Parathyroid adenoma (tissue), 2 donors: ENCODE measurements around the gene HPGD.

ENCODE experiments used
- H2AFZ ChIP-seq: fragments of 300-600 bp; sonication (generic); one replicate; pipeline ENCODE4 v1.7.0; 2017; ENCODE audit warnings: antibody characterized with exemption, mild to moderate bottlenecking
- H3K27ac ChIP-seq: fragments of 300-600 bp; sonication (generic); one replicate; pipeline ENCODE4 v1.7.0; 2017
- H3K27me3 ChIP-seq: fragments of 300-600 bp; sonication (generic); one replicate; pipeline ENCODE4 v1.7.0; 2017; ENCODE audit warnings: low read length; ENCODE audit not compliant: control insufficient read depth, insufficient read depth
- H3K36me3 ChIP-seq: fragments of 300-600 bp; sonication (generic); one replicate; pipeline ENCODE4 v1.7.0; 2017; ENCODE audit warnings: low read length; ENCODE audit not compliant: control insufficient read depth, insufficient read depth
- H3K4me1 ChIP-seq: fragments of 300-600 bp; sonication (generic); one replicate; pipeline ENCODE4 v1.7.0; 2017; ENCODE audit warnings: control low read depth
- H3K4me2 ChIP-seq: fragments of 300-600 bp; sonication (generic); one replicate; pipeline ENCODE4 v1.7.0; 2017; ENCODE audit warnings: low read length
- H3K4me3 ChIP-seq: fragments of 300-600 bp; sonication (generic); one replicate; pipeline ENCODE4 v1.7.0; 2017; ENCODE audit warnings: low read depth, low read length
- H3K79me2 ChIP-seq: fragments of 300-600 bp; sonication (generic); one replicate; pipeline ENCODE4 v1.7.0; 2017; ENCODE audit warnings: control low read depth
- H3K9ac ChIP-seq: fragments of 300-600 bp; sonication (generic); one replicate; pipeline ENCODE4 v1.7.0; 2017; ENCODE audit warnings: mild to moderate bottlenecking
- H3K9me3 ChIP-seq: fragments of 300-600 bp; sonication (generic); one replicate; pipeline ENCODE4 v1.7.0; 2017; ENCODE audit warnings: low read length; ENCODE audit not compliant: control insufficient read depth
- TF ChIP-seq, protein P1 (sequence below): fragments of 300-600 bp; sonication (generic); IDR thresholded peaks from one replicate; pipeline ENCODE4 v1.7.0; 2017; ENCODE audit warnings: antibody characterized with exemption, mild to moderate bottlenecking
- donor health status: primary hyperparathyroidism.

HPGD gene

DNA sequence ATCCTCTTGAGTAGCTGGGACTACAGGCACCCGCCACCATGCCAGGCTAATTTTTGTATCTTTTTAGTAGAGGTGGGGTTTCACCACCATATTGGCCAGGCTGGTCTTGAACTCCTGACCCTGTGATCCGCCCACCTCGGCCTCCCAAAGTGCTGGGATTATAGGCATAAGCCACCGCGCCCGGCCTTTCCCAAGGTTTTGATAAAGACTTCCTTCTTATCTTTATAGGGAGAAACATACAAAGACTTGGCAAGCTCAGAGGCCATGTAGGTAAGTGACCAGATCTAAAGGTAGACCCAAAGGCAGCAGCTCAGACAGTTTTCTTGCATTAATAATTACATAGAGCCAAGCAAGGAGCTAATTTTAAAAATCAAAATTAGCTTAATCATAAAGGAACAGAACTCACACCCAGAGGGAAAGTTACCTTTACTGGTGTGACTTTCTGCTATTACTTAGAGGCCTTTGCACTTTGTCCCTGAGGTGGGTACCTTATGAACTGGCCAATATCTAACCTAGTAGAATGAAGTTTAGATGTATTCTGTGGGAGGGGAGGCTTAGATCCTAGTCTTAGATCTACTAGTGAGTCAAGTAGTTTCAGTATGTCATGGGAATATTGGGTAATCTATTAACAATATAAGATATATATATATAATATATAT, 67.3 kb downstream of the HPGD start:
- Histone ChIP-seq H3K4me1 (no peaks in the 10 kb centered on the region), H3K27ac (no peak overlapping the region)

GRCh38 chr4:174451718-174452296, 70.5 kb downstream of the HPGD start:
- H3K9me3 ChIP-seq, result peaks cover 1% of the 10 kb centered on the region
- no peak overlapping the region for H3K4me2 ChIP-seq
- H3K27me3 ChIP-seq, result no peaks in the 10 kb centered on the region
- no peak overlapping the region for H3K9ac ChIP-seq
- no peak overlapping the region for H3K27ac ChIP-seq
- H3K36me3 ChIP-seq, result no peaks in the 10 kb centered on the region
- H3K4me1 ChIP-seq, result no peaks in the 10 kb centered on the region
- no peak overlapping the region for H2AFZ ChIP-seq
- TF ChIP-seq, protein P1, sequence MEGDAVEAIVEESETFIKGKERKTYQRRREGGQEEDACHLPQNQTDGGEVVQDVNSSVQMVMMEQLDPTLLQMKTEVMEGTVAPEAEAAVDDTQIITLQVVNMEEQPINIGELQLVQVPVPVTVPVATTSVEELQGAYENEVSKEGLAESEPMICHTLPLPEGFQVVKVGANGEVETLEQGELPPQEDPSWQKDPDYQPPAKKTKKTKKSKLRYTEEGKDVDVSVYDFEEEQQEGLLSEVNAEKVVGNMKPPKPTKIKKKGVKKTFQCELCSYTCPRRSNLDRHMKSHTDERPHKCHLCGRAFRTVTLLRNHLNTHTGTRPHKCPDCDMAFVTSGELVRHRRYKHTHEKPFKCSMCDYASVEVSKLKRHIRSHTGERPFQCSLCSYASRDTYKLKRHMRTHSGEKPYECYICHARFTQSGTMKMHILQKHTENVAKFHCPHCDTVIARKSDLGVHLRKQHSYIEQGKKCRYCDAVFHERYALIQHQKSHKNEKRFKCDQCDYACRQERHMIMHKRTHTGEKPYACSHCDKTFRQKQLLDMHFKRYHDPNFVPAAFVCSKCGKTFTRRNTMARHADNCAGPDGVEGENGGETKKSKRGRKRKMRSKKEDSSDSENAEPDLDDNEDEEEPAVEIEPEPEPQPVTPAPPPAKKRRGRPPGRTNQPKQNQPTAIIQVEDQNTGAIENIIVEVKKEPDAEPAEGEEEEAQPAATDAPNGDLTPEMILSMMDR, result no peak
- H3K4me3 ChIP-seq, result no peak overlapping the region
- H3K79me2 ChIP-seq, result no peaks in the 10 kb centered on the region

More for the DNA sequence above, 67.3 kb downstream of the HPGD start:
- Histone ChIP-seq H3K36me3 (no peaks in the 10 kb centered on the region), H3K4me3 (no peak overlapping the region), H3K27me3 (no peaks in the 10 kb centered on the region), H3K79me2 (no peaks in the 10 kb centered on the region), H3K4me2 (no peak overlapping the region), H3K9me3 (no peaks in the 10 kb centered on the region), H2AFZ (no peak overlapping the region), H3K9ac (no peak overlapping the region)
- TF ChIP-seq, protein P1, result no peak

DNA sequence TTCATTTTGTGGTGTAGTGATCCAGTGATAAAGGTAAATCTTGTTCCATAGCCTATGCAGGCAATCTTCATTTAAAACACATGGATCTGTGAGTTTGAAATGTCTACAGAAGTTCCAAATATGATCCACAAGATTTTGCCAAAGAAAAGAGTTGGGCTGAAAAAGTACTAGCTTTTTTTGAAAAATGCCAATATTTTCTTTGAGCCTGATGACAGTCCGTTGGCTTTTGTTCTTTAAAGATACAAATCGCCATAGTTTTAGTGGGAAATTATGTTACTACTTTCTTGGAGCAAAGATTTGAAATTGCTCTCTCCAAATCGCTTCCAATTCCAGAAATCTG, 71.5 kb downstream of the HPGD start:
- no peak overlapping the region for H3K9ac ChIP-seq

DNA sequence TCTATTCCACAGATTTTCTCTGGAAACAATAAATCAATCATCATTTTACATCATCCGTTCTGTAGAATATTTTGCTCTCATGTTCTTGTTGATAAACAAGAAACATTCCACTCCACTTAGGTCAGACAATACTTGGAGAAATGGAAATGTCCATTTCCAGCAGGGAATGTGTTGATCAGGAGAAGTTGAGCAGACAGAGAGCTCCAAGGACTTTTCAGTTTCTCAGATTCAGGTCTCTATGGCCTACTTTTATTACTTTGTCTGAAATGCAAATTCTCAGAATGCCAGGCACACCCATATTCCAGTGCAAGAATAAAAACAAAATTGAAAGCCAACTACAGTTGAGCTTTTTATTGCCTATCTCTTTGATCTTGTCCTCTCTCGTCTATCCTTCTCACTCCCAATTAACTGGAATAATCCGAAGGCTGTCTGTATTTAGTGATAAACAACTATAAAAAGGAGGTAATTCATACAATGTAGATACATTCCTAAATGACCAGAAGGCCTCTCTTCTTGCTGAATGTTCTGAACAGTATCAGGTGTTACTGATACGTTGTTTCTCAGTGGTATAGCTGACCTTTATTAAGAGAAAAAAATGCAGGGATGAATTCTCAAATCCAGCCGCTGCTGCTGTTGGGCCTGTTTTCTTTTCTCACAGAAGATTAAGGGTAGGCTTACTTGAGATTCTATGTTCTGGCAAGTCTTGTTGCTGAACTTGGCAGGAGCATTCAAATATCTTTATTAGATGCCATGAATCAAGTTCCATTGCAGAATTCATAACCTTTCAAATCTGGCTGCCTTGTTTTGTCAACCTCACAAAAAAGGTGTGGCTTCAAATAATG, 72.1 kb downstream of the HPGD start:
- H3K27ac ChIP-seq, result no peak overlapping the region
- TF ChIP-seq, protein P1, result no peak
- H3K9me3 ChIP-seq, result peaks cover 2% of the 10 kb centered on the region
- no peaks in the 10 kb centered on the region for H3K4me1 ChIP-seq
- no peaks in the 10 kb centered on the region for H3K36me3 ChIP-seq
- H3K79me2 ChIP-seq, result no peaks in the 10 kb centered on the region
- no peak overlapping the region for H3K4me3 ChIP-seq
- H2AFZ ChIP-seq, result no peak overlapping the region
- no peak overlapping the region for H3K4me2 ChIP-seq
- no peak overlapping the region for H3K9ac ChIP-seq
- no peaks in the 10 kb centered on the region for H3K27me3 ChIP-seq

More for the DNA sequence above, 71.5 kb downstream of the HPGD start:
- no peaks in the 10 kb centered on the region for H3K27me3 ChIP-seq
- H3K4me2 ChIP-seq, result no peak overlapping the region
- H3K9me3 ChIP-seq, result peaks cover 2% of the 10 kb centered on the region
- no peak overlapping the region for H2AFZ ChIP-seq
- H3K4me3 ChIP-seq, result no peak overlapping the region
- TF ChIP-seq, protein P1, result no peak
- no peaks in the 10 kb centered on the region for H3K36me3 ChIP-seq
- H3K27ac ChIP-seq, result no peak overlapping the region
- no peaks in the 10 kb centered on the region for H3K79me2 ChIP-seq
- no peaks in the 10 kb centered on the region for H3K4me1 ChIP-seq
